ENCODE measurements around the gene RIPOR3. TPM values are rescaled to one million over a fixed set of nuclear protein-coding genes. Genes with fewer than 3 reads are reported as not detected.
A peak's percentile ranks its signal among the peaks of the same experiment; 100 is the strongest.

RIPOR3 gene
- total RNA-seq, 1 donor from 2014 or later, result 0.44 TPM

GRCh38 chr20:50632701-50633100, 58.6 kb downstream of the RIPOR3 start:
- Mint-ChIP-seq H3K36me3 (ENCODE audit: low read depth) (no peaks in the 10 kb centered on the region), H3K27me3 (ENCODE audit: low read depth) (peaks cover 3% of the 10 kb centered on the region), H3K4me1 (peaks cover 28% of the 10 kb centered on the region), H3K9me3 (no peaks in the 10 kb centered on the region), H3K4me3 (no peak overlapping the region), H3K27ac (ENCODE audit: unreplicated experiment) (no peak overlapping the region)
- TF ChIP-seq CTCF (conservative IDR thresholded peaks at IDR 0.05), result no peak
- DNase-seq (ENCODE audit: low read depth, low spot score), result no peak

GRCh38 chr20:50632236-50632635, 59.1 kb downstream of the RIPOR3 start:
- Mint-ChIP-seq H3K9me3 (no peaks in the 10 kb centered on the region), H3K36me3 (ENCODE audit: low read depth) (no peaks in the 10 kb centered on the region), H3K27me3 (ENCODE audit: low read depth) (peaks cover 3% of the 10 kb centered on the region), H3K27ac (ENCODE audit: unreplicated experiment) (no peak overlapping the region), H3K4me1 (peaks cover 25% of the 10 kb centered on the region), H3K4me3 (no peak overlapping the region)
- no peak for DNase-seq (ENCODE audit: low read depth, low spot score)
- no peak for TF ChIP-seq CTCF (conservative IDR thresholded peaks at IDR 0.05)

- Mint-ChIP-seq H3K27ac (ENCODE audit: unreplicated experiment) (peak overlapping the region; percentile 50), H3K9me3 (no peaks in the 10 kb centered on the region), H3K27me3 (ENCODE audit: low read depth) (peaks cover 3% of the 10 kb centered on the region), H3K36me3 (ENCODE audit: low read depth) (no peaks in the 10 kb centered on the region), H3K4me1 (peaks cover 12% of the 10 kb centered on the region), H3K4me3 (no peak overlapping the region)
- no peak for TF ChIP-seq CTCF (conservative IDR thresholded peaks at IDR 0.05)
- DNase-seq (ENCODE audit: low read depth, low spot score), result no peak
Measured at GRCh38 chr20:50630578-50631263, 60.6 kb downstream of the RIPOR3 start.

- Mint-ChIP-seq H3K9me3 (no peaks in the 10 kb centered on the region), H3K4me1 (peaks cover 7% of the 10 kb centered on the region), H3K27ac (ENCODE audit: unreplicated experiment) (no peak overlapping the region), H3K4me3 (no peak overlapping the region), H3K27me3 (ENCODE audit: low read depth) (peaks cover 3% of the 10 kb centered on the region), H3K36me3 (ENCODE audit: low read depth) (no peaks in the 10 kb centered on the region)
- DNase-seq (ENCODE audit: low read depth, low spot score), result no peak
- TF ChIP-seq CTCF (conservative IDR thresholded peaks at IDR 0.05), result no peak
Measured at GRCh38 chr20:50629670-50630045, 61.7 kb downstream of the RIPOR3 start.

- Mint-ChIP-seq H3K4me3 (no peak overlapping the region), H3K9me3 (no peaks in the 10 kb centered on the region), H3K27ac (ENCODE audit: unreplicated experiment) (no peak overlapping the region), H3K36me3 (ENCODE audit: low read depth) (no peaks in the 10 kb centered on the region), H3K4me1 (peaks cover 7% of the 10 kb centered on the region), H3K27me3 (ENCODE audit: low read depth) (no peaks in the 10 kb centered on the region)
- no peak for DNase-seq (ENCODE audit: low read depth, low spot score)
- TF ChIP-seq CTCF (conservative IDR thresholded peaks at IDR 0.05), result no peak
Measured at GRCh38 chr20:50628853-50629669, 62.3 kb downstream of the RIPOR3 start.

Measured in neural crest cell (in vitro differentiated cells).